OCI-LY7 (cell line): ENCODE measurements around the gene CCBE1. TPM values are rescaled to one million over a fixed set of nuclear protein-coding genes. Genes with fewer than 3 reads are reported as not detected.

ENCODE experiments used
- BruUV-seq: library from RNA; stranded (reverse); fragments of 400-500 nt; replicated peaks from 2 replicates; lab custom pipeline; 2021; lab: Mats Ljungman, UMichigan
- CTCF ChIA-PET: fragments of 300-600 bp; sonication (Branson Sonifier 250); formaldehyde crosslinking; loops from one replicate; lab custom pipeline; 2022; ENCODE audit warnings: antibody characterized with exemption; ENCODE audit not compliant: unreplicated experiment; lab: Charles Lee
- POLR2A ChIA-PET: fragments of 300-600 bp; sonication (Branson Sonifier 250); formaldehyde crosslinking; loops from one replicate; lab custom pipeline; 2022; ENCODE audit warnings: antibody characterized with exemption; lab: Charles Lee
- DNase-seq: peaks from one replicate; pipeline ENCODE4 v3.0.0-alpha.2; 2015; ENCODE audit warnings: low spot score
- H2AFZ ChIP-seq: fragments of 200-600 bp; sonication (generic), shearing (Covaris generic); 2 replicates; pipeline ENCODE4 v1.6.1; 2014; ENCODE audit warnings: mild to moderate bottlenecking, antibody characterized with exemption, low read length, moderate library complexity
- H3K27ac ChIP-seq: fragments of 200-600 bp; sonication (generic); 2 replicates; pipeline ENCODE4 v1.5.1; 2014; ENCODE audit warnings: mixed run types, low read depth, mild to moderate bottlenecking, moderate library complexity, low read length, inconsistent platforms; ENCODE audit not compliant: poor library complexity, severe bottlenecking
- H3K36me3 ChIP-seq: fragments of 200-600 bp; sonication (generic); 2 replicates; pipeline ENCODE4 v1.6.1; 2014; ENCODE audit warnings: mild to moderate bottlenecking, antibody characterized with exemption, low read length, moderate library complexity, mixed read lengths; ENCODE audit not compliant: insufficient read depth
- H3K4me1 ChIP-seq: fragments of 200-600 bp; sonication (generic); 2 replicates; pipeline ENCODE4 v1.5.1; 2014; ENCODE audit warnings: mild to moderate bottlenecking, low read length; ENCODE audit not compliant: insufficient read depth, poor library complexity, severe bottlenecking
- H3K4me2 ChIP-seq: fragments of 200-600 bp; sonication (generic); 2 replicates; pipeline ENCODE4 v1.6.1; 2014; ENCODE audit warnings: mild to moderate bottlenecking, low read length
- H3K4me3 ChIP-seq: fragments of 200-600 bp; sonication (generic); 2 replicates; pipeline ENCODE4 v1.5.1; 2014; ENCODE audit warnings: mild to moderate bottlenecking, low read depth, low read length; ENCODE audit not compliant: poor library complexity, severe bottlenecking
- H3K79me2 ChIP-seq: fragments of 200-600 bp; sonication (generic); 2 replicates; pipeline ENCODE4 v1.6.1; 2016; ENCODE audit warnings: low read depth, mild to moderate bottlenecking, low read length, moderate library complexity, mixed read lengths; ENCODE audit not compliant: insufficient read depth
- H3K9me2 ChIP-seq: fragments of 200-600 bp; sonication (generic); 2 replicates; pipeline ENCODE4 v1.6.1; 2016; ENCODE audit warnings: mild to moderate bottlenecking, low read length, mixed read lengths; ENCODE audit not compliant: insufficient read depth
- H3K9me3 ChIP-seq: fragments of 200-600 bp; sonication (generic); 2 replicates; pipeline ENCODE4 v1.6.1; 2014; ENCODE audit warnings: mild to moderate bottlenecking, mixed run types, low read length, mixed read lengths
- H4K20me1 ChIP-seq: fragments of 200-600 bp; sonication (generic); 2 replicates; pipeline ENCODE4 v1.6.1; 2014; ENCODE audit warnings: mild to moderate bottlenecking, antibody characterized with exemption, low read length, moderate library complexity, mixed read lengths; ENCODE audit not compliant: insufficient read depth
- CTCF ChIP-seq: fragments of 200-600 bp; sonication (generic); conservative IDR thresholded peaks from 2 replicates; pipeline ENCODE4 v1.5.1; 2014; ENCODE audit warnings: mild to moderate bottlenecking, antibody characterized with exemption, low read length, moderate library complexity, mixed read lengths
- EZH2phosphoT487 ChIP-seq: fragments of 200-600 bp; sonication (generic); IDR thresholded peaks from 2 replicates; pipeline ENCODE4 v1.6.1; 2018; ENCODE audit warnings: low read depth, borderline replicate concordance, mild to moderate bottlenecking, mixed run types, antibody characterized with exemption, low read length, moderate library complexity, mixed read lengths
- intact Hi-C: fragments of 100-400 bp; cut with micrococcal nuclease; formaldehyde crosslinking; loops from one replicate; pipeline ENCODE4 v1.10.0; 2022; ENCODE audit not compliant: unreplicated experiment
- total RNA-seq, 2 experiments: library from RNA; depleted of rRNA in 1 of 2; stranded (reverse); fragments of >200 nt in 1 of 2; shearing (Covaris generic) in 1 of 2; gene quantifications; 2 replicates each; pipeline ENCODE4 v1.2.3, GENCODE V29; 2014 to 2022

CCBE1 gene
- total RNA-seq, 2 experiments from 2014 or later, result 0.16 to 0.70 TPM

GRCh38 chr18:59484131-59484530, 213.1 kb downstream of the CCBE1 start:
- intact Hi-C loops, result no loop called here
- Histone ChIP-seq H3K9me3 (no peaks in the 10 kb centered on the region), H3K4me2 (no peak overlapping the region), H2AFZ (no peak overlapping the region), H3K27ac (no peak overlapping the region), H3K4me3 (no peak overlapping the region), H3K9me2 (no peaks in the 10 kb centered on the region), H3K79me2 (no peaks in the 10 kb centered on the region), H4K20me1 (no peaks in the 10 kb centered on the region), H3K36me3 (no peaks in the 10 kb centered on the region), H3K4me1 (no peaks in the 10 kb centered on the region)
- ChIA-PET POLR2A (no interaction called here), CTCF (no interaction called here)
- TF ChIP-seq CTCF (no peak), EZH2phosphoT487 (no peak)
- DNase-seq, result no peak
- no TSS peak for BruUV-seq

GRCh38 chr18:59481436-59481835, 215.8 kb downstream of the CCBE1 start:
- BruUV-seq, result no TSS peak
- ChIA-PET POLR2A (no interaction called here), CTCF (no interaction called here)
- H3K79me2 ChIP-seq, result no peaks in the 10 kb centered on the region
- intact Hi-C loops, result no loop called here
- H3K4me1 ChIP-seq, result no peaks in the 10 kb centered on the region
- no peak overlapping the region for H3K4me3 ChIP-seq
- no peak for DNase-seq
- H3K36me3 ChIP-seq, result no peaks in the 10 kb centered on the region
- no peak overlapping the region for H2AFZ ChIP-seq
- H3K9me3 ChIP-seq, result no peaks in the 10 kb centered on the region
- no peak for TF ChIP-seq CTCF
- no peak for TF ChIP-seq EZH2phosphoT487
- H4K20me1 ChIP-seq, result no peaks in the 10 kb centered on the region
- no peak overlapping the region for H3K27ac ChIP-seq
- H3K9me2 ChIP-seq, result no peaks in the 10 kb centered on the region
- no peak overlapping the region for H3K4me2 ChIP-seq

GRCh38 chr18:59479776-59480175, 217.4 kb downstream of the CCBE1 start:
- no peaks in the 10 kb centered on the region for H4K20me1 ChIP-seq
- no peaks in the 10 kb centered on the region for H3K79me2 ChIP-seq
- intact Hi-C loops, result no loop called here
- no TSS peak for BruUV-seq
- no peaks in the 10 kb centered on the region for H3K9me3 ChIP-seq
- no peaks in the 10 kb centered on the region for H3K36me3 ChIP-seq
- no peaks in the 10 kb centered on the region for H3K9me2 ChIP-seq
- no peak overlapping the region for H2AFZ ChIP-seq
- no peak for DNase-seq
- H3K4me3 ChIP-seq, result no peak overlapping the region
- POLR2A ChIA-PET, result no interaction called here
- no peak overlapping the region for H3K4me2 ChIP-seq
- no peaks in the 10 kb centered on the region for H3K4me1 ChIP-seq
- no peak overlapping the region for H3K27ac ChIP-seq
- no peak for TF ChIP-seq CTCF
- TF ChIP-seq EZH2phosphoT487, result no peak
- CTCF ChIA-PET, result no interaction called here
